Measurements from ENCODE around the gene ALDH8A1.
"Not testable (repeated sequence)": the region's sequence is repeated elsewhere in the genome, so short reads cannot be mapped to it uniquely, and the experiment has no call there.

The ALDH8A1 gene

GRCh38 chr6:134925800-134926199 lies 24.1 kb downstream of the ALDH8A1 start:
- no peak overlapping the region for H3K4me3 ChIP-seq (ENCODE audit: low read length)
- no peaks in the 10 kb centered on the region for H3K36me3 ChIP-seq (ENCODE audit: control insufficient read depth, insufficient read depth, low read length)

GRCh38 chr6:134921721-134922261 lies 28.1 kb downstream of the ALDH8A1 start:
- no peak overlapping the region for H3K4me3 ChIP-seq (ENCODE audit: low read length)
- no peak overlapping the region for H3K27ac ChIP-seq (ENCODE audit: low read depth, low read length)

More at GRCh38 chr6:134925800-134926199, 24.1 kb downstream of the ALDH8A1 start:
- no peak overlapping the region for H3K9ac ChIP-seq (ENCODE audit: low read length)
- H3K27ac ChIP-seq (ENCODE audit: low read depth, low read length) = no peak overlapping the region
- H3K27me3 ChIP-seq (ENCODE audit: control insufficient read depth, insufficient read depth, low read length) = no peaks in the 10 kb centered on the region
- H3K4me1 ChIP-seq (ENCODE audit: control insufficient read depth, insufficient read depth, low read length) = no peaks in the 10 kb centered on the region

GRCh38 chr6:134921276-134921675 lies 28.6 kb downstream of the ALDH8A1 start:
- Histone ChIP-seq H3K36me3 (ENCODE audit: control insufficient read depth, insufficient read depth, low read length) (no peaks in the 10 kb centered on the region), H3K4me1 (ENCODE audit: control insufficient read depth, insufficient read depth, low read length) (no peaks in the 10 kb centered on the region), H3K9ac (ENCODE audit: low read length) (no peak overlapping the region), H3K27me3 (ENCODE audit: control insufficient read depth, insufficient read depth, low read length) (no peaks in the 10 kb centered on the region), H3K27ac (ENCODE audit: low read depth, low read length) (no peak overlapping the region), H3K4me3 (ENCODE audit: low read length) (no peak overlapping the region)

More at GRCh38 chr6:134921721-134922261, 28.1 kb downstream of the ALDH8A1 start:
- Histone ChIP-seq H3K4me1 (ENCODE audit: control insufficient read depth, insufficient read depth, low read length) (no peaks in the 10 kb centered on the region), H3K36me3 (ENCODE audit: control insufficient read depth, insufficient read depth, low read length) (no peaks in the 10 kb centered on the region), H3K27me3 (ENCODE audit: control insufficient read depth, insufficient read depth, low read length) (no peaks in the 10 kb centered on the region), H3K9ac (ENCODE audit: low read length) (no peak overlapping the region)

- H3K4me3 ChIP-seq (ENCODE audit: low read length) = no peak overlapping the region
- no peaks in the 10 kb centered on the region for H3K36me3 ChIP-seq (ENCODE audit: control insufficient read depth, insufficient read depth, low read length)
- H3K4me1 ChIP-seq (ENCODE audit: control insufficient read depth, insufficient read depth, low read length) = no peaks in the 10 kb centered on the region
- H3K9ac ChIP-seq (ENCODE audit: low read length) = no peak overlapping the region
- no peaks in the 10 kb centered on the region for H3K27me3 ChIP-seq (ENCODE audit: control insufficient read depth, insufficient read depth, low read length)
- H3K27ac ChIP-seq (ENCODE audit: low read depth, low read length) = no peak overlapping the region
Measured at GRCh38 chr6:134920422-134920821, 29.5 kb downstream of the ALDH8A1 start.

GRCh38 chr6:134918418-134918961 lies 31.4 kb downstream of the ALDH8A1 start:
- H3K9ac ChIP-seq (ENCODE audit: low read length) = no peak overlapping the region
- no peaks in the 10 kb centered on the region for H3K4me1 ChIP-seq (ENCODE audit: control insufficient read depth, insufficient read depth, low read length)
- no peaks in the 10 kb centered on the region for H3K36me3 ChIP-seq (ENCODE audit: control insufficient read depth, insufficient read depth, low read length)

GRCh38 chr6:134911547-134911946 lies 38.4 kb downstream of the ALDH8A1 start:
- Histone ChIP-seq H3K27me3 (ENCODE audit: control insufficient read depth, insufficient read depth, low read length) (no peaks in the 10 kb centered on the region), H3K36me3 (ENCODE audit: control insufficient read depth, insufficient read depth, low read length) (no peaks in the 10 kb centered on the region), H3K27ac (ENCODE audit: low read depth, low read length) (no peak overlapping the region), H3K9ac (ENCODE audit: low read length) (no peak overlapping the region), H3K4me1 (ENCODE audit: control insufficient read depth, insufficient read depth, low read length) (no peaks in the 10 kb centered on the region), H3K4me3 (ENCODE audit: low read length) (no peak overlapping the region)

More at GRCh38 chr6:134918418-134918961, 31.4 kb downstream of the ALDH8A1 start:
- Histone ChIP-seq H3K27me3 (ENCODE audit: control insufficient read depth, insufficient read depth, low read length) (no peaks in the 10 kb centered on the region), H3K4me3 (ENCODE audit: low read length) (no peak overlapping the region), H3K27ac (ENCODE audit: low read depth, low read length) (no peak overlapping the region)

- H3K36me3 ChIP-seq (ENCODE audit: control insufficient read depth, insufficient read depth, low read length) = no peaks in the 10 kb centered on the region
- no peak overlapping the region for H3K9ac ChIP-seq (ENCODE audit: low read length)
- H3K27me3 ChIP-seq (ENCODE audit: control insufficient read depth, insufficient read depth, low read length) = no peaks in the 10 kb centered on the region
- H3K4me3 ChIP-seq (ENCODE audit: low read length) = no peak overlapping the region
- H3K27ac ChIP-seq (ENCODE audit: low read depth, low read length) = no peak overlapping the region
- H3K4me1 ChIP-seq (ENCODE audit: control insufficient read depth, insufficient read depth, low read length) = no peaks in the 10 kb centered on the region
Measured at GRCh38 chr6:134910593-134910935, 39.3 kb downstream of the ALDH8A1 start.

- Histone ChIP-seq H3K4me3 (ENCODE audit: low read length) (no peak overlapping the region), H3K27ac (ENCODE audit: low read depth, low read length) (no peak overlapping the region), H3K9ac (ENCODE audit: low read length) (no peak overlapping the region), H3K27me3 (ENCODE audit: control insufficient read depth, insufficient read depth, low read length) (no peaks in the 10 kb centered on the region), H3K4me1 (ENCODE audit: control insufficient read depth, insufficient read depth, low read length) (no peaks in the 10 kb centered on the region), H3K36me3 (ENCODE audit: control insufficient read depth, insufficient read depth, low read length) (no peaks in the 10 kb centered on the region)
Measured at GRCh38 chr6:134909701-134910592, 40.0 kb downstream of the ALDH8A1 start.

GRCh38 chr6:134908906-134909516 lies 40.9 kb downstream of the ALDH8A1 start:
- no peak overlapping the region for H3K4me3 ChIP-seq (ENCODE audit: low read length)
- no peaks in the 10 kb centered on the region for H3K27me3 ChIP-seq (ENCODE audit: control insufficient read depth, insufficient read depth, low read length)
- peak overlapping the region; percentile 48 for H3K27ac ChIP-seq (ENCODE audit: low read depth, low read length)
- no peak overlapping the region for H3K9ac ChIP-seq (ENCODE audit: low read length)
- H3K4me1 ChIP-seq (ENCODE audit: control insufficient read depth, insufficient read depth, low read length) = no peaks in the 10 kb centered on the region
- no peaks in the 10 kb centered on the region for H3K36me3 ChIP-seq (ENCODE audit: control insufficient read depth, insufficient read depth, low read length)

- not testable (repeated sequence) for H3K36me3 ChIP-seq (ENCODE audit: control insufficient read depth, insufficient read depth, low read length); H3K27ac ChIP-seq (ENCODE audit: low read depth, low read length); H3K27me3 ChIP-seq (ENCODE audit: control insufficient read depth, insufficient read depth, low read length); H3K4me1 ChIP-seq (ENCODE audit: control insufficient read depth, insufficient read depth, low read length); H3K9ac ChIP-seq (ENCODE audit: low read length); H3K4me3 ChIP-seq (ENCODE audit: low read length)
Measured at GRCh38 chr6:134904731-134905130, 45.2 kb downstream of the ALDH8A1 start.

- H3K9ac ChIP-seq (ENCODE audit: low read length) = no peak overlapping the region
- H3K4me1 ChIP-seq (ENCODE audit: control insufficient read depth, insufficient read depth, low read length) = no peaks in the 10 kb centered on the region
- H3K4me3 ChIP-seq (ENCODE audit: low read length) = no peak overlapping the region
- no peak overlapping the region for H3K27ac ChIP-seq (ENCODE audit: low read depth, low read length)
- no peaks in the 10 kb centered on the region for H3K36me3 ChIP-seq (ENCODE audit: control insufficient read depth, insufficient read depth, low read length)
- no peaks in the 10 kb centered on the region for H3K27me3 ChIP-seq (ENCODE audit: control insufficient read depth, insufficient read depth, low read length)
Measured at GRCh38 chr6:134903448-134903847, 46.5 kb downstream of the ALDH8A1 start.

- Histone ChIP-seq H3K4me1 (ENCODE audit: control insufficient read depth, insufficient read depth, low read length) (no peaks in the 10 kb centered on the region), H3K9ac (ENCODE audit: low read length) (no peak overlapping the region), H3K36me3 (ENCODE audit: control insufficient read depth, insufficient read depth, low read length) (no peaks in the 10 kb centered on the region), H3K27ac (ENCODE audit: low read depth, low read length) (no peak overlapping the region), H3K27me3 (ENCODE audit: control insufficient read depth, insufficient read depth, low read length) (no peaks in the 10 kb centered on the region), H3K4me3 (ENCODE audit: low read length) (no peak overlapping the region)
Measured at GRCh38 chr6:134902936-134903335, 47.0 kb downstream of the ALDH8A1 start.

Measured in rectal smooth muscle tissue (tissue), 1 donor.